GM21576 (cell line): ENCODE data around the gene ADAP2.
"Not testable (repeated sequence)": the region's sequence is repeated elsewhere in the genome, so short reads cannot be mapped to it uniquely, and the experiment has no call there.

Experiments used
- ATAC-seq: cut with Tn5 transposase; IDR thresholded peaks from one replicate; pipeline ENCODE4 v1.9.1; 2021; ENCODE audit warnings: mild to moderate bottlenecking, moderate library complexity; ENCODE audit not compliant: unreplicated experiment

ADAP2 gene

GRCh38 chr17:30921544-30922196 lies at the start of gene ADAP2:
ADAP2 (plus strand) TSS chr17:30921945; CDS start chr17:30922015, 70 bp downstream.
- ATAC-seq = no peak

GRCh38 chr17:30886187-30886586 lies 35.6 kb upstream of the ADAP2 start:
- ATAC-seq = no peak

- ATAC-seq = no peak
Observed at GRCh38 chr17:30894236-30894635, 27.5 kb upstream of the ADAP2 start.

- no peak for ATAC-seq
Observed at GRCh38 chr17:30897311-30897710, 24.4 kb upstream of the ADAP2 start.

- ATAC-seq = peak; percentile 25
Observed at GRCh38 chr17:30905742-30906100, 16.0 kb upstream of the ADAP2 start.

GRCh38 chr17:30906101-30906911 lies 15.4 kb upstream of the ADAP2 start, which contains the start of gene TEFM:
TEFM (minus strand) TSS chr17:30906238; CDS start chr17:30906198, 40 bp downstream.
- ATAC-seq = peak; percentile 78

- ATAC-seq = no peak
Observed at GRCh38 chr17:30908717-30909420, 12.9 kb upstream of the ADAP2 start.

GRCh38 chr17:30910151-30910550 lies 11.6 kb upstream of the ADAP2 start:
- not testable (repeated sequence) for ATAC-seq

GRCh38 chr17:30913955-30914354 lies 7.8 kb upstream of the ADAP2 start:
- ATAC-seq = no peak

- ATAC-seq = no peak
Observed at GRCh38 chr17:30915833-30916611, 5.7 kb upstream of the ADAP2 start.

GRCh38 chr17:30917050-30917449 lies 4.7 kb upstream of the ADAP2 start:
- no peak for ATAC-seq

GRCh38 chr17:30920282-30920681 lies 1.5 kb upstream of the ADAP2 start:
- no peak for ATAC-seq

- ATAC-seq = no peak
Observed at GRCh38 chr17:30920683-30921543, 832 bp upstream of the ADAP2 start.

- ATAC-seq = no peak
Observed at GRCh38 chr17:30922235-30923030, 688 bp downstream of the ADAP2 start.

GRCh38 chr17:30924341-30924740 lies 2.6 kb downstream of the ADAP2 start:
- no peak for ATAC-seq

GRCh38 chr17:30926516-30926915 lies 4.8 kb downstream of the ADAP2 start:
- no peak for ATAC-seq

GRCh38 chr17:30927756-30928155 lies 6.0 kb downstream of the ADAP2 start:
- ATAC-seq = no peak

- ATAC-seq = no peak
Observed at GRCh38 chr17:30928584-30928983, 6.8 kb downstream of the ADAP2 start.

- no peak for ATAC-seq
Observed at GRCh38 chr17:30929081-30929633, 7.4 kb downstream of the ADAP2 start.
